Gastroesophageal sphincter (tissue), 3 donors: ENCODE results near the gene SNAPC4.

ENCODE experiments used
- CTCF ChIP-seq, 4 experiments: fragments of 200-600 bp in 2 of 4; fragments of 450-650 bp in 2 of 4; sonication (generic) in 1 of 4; IDR thresholded peaks; one replicate each; pipeline ENCODE4 v1.5.1; 2017 to 2019; ENCODE audit warnings: antibody characterized with exemption in 4 of 4, mild to moderate bottlenecking in 2 of 4, moderate library complexity in 2 of 4
- POLR2A ChIP-seq, 2 donors: fragments of 450-650 bp; IDR thresholded peaks; one replicate each; pipeline ENCODE4 v1.6.1; 2017; ENCODE audit warnings: antibody characterized with exemption in 2 of 2, mild to moderate bottlenecking in 2 of 2, moderate library complexity in 1 of 2
- POLR2AphosphoS5 ChIP-seq: sonication (generic); formaldehyde crosslinking; IDR thresholded peaks from one replicate; pipeline ENCODE4 v1.6.1; 2017; ENCODE audit warnings: antibody characterized with exemption

GRCh38 chr9:136375096-136375495, 24.9 kb downstream of the SNAPC4 start:
- TF ChIP-seq CTCF (IDR thresholded peaks at IDR 0.05) (no peak), POLR2A (IDR thresholded peaks at IDR 0.05) (no peak), POLR2AphosphoS5 (no peak)
